B cell (primary cell): ENCODE data around the gene ITFG1. TPM values are rescaled to one million over a fixed set of nuclear protein-coding genes. Genes with fewer than 3 reads are reported as not detected.

Source experiments
- ATAC-seq: fragments of 200-7000 bp; cut with Tn5 transposase; one replicate; pipeline ENCODE4 v1.10.0; 2021; ENCODE audit warnings: low read depth, mild to moderate bottlenecking, moderate number of reproducible peaks, moderate library complexity
- CTCF ChIA-PET: fragments of 350-600 bp; sonication (Branson Sonifier 250); formaldehyde crosslinking; loops from one replicate; lab custom pipeline; 2021; ENCODE audit warnings: antibody characterized with exemption, inconsistent platforms; lab: Charles Lee
- POLR2A ChIA-PET: fragments of 350-600 bp; sonication (Branson Sonifier 250); formaldehyde crosslinking; loops from one replicate; lab custom pipeline; 2021; ENCODE audit warnings: antibody characterized with exemption; lab: Charles Lee
- DNase-seq: peaks from one replicate; pipeline ENCODE4 v3.0.0; 2013
- H2AFZ ChIP-seq: 2 replicates; pipeline ENCODE4 v1.6.1; 2012; ENCODE audit warnings: mild to moderate bottlenecking, low read depth, low read length; ENCODE audit not compliant: insufficient read depth, poor library complexity, severe bottlenecking
- H3K27ac ChIP-seq, 2 donors: 1 replicate in 1 of 2; 2 replicates in 1 of 2; pipeline ENCODE4 v1.5.1; 2012 to 2013; ENCODE audit warnings: low read length in 2 of 2, mild to moderate bottlenecking in 2 of 2, moderate library complexity in 1 of 2
- H3K27me3 ChIP-seq, 4 experiments: fragments of 200-600 bp in 1 of 4; sonication (generic) in 1 of 4; replicated peaks in 1 of 4; 1 replicate in 2 of 4; 2 replicates in 2 of 4; pipeline versions ENCODE4 v1.6.1 to v1.7.0; 2013 to 2016; ENCODE audit warnings: low read length in 3 of 4, mild to moderate bottlenecking in 2 of 4, mixed read lengths in 1 of 4, moderate library complexity in 1 of 4; ENCODE audit not compliant: insufficient read depth in 4 of 4, control insufficient read depth in 3 of 4; ENCODE audit errors: control extremely low read depth in 1 of 4
- H3K36me3 ChIP-seq, 2 experiments: replicated peaks in 1 of 2; 1 replicate in 1 of 2; 2 replicates in 1 of 2; pipeline versions ENCODE4 v1.6.1 to v1.7.1; 2013; ENCODE audit warnings: low read length in 1 of 2; ENCODE audit not compliant: insufficient read depth in 2 of 2, control insufficient read depth in 1 of 2; ENCODE audit errors: control extremely low read depth in 1 of 2, extremely low read depth in 1 of 2
- H3K4me1 ChIP-seq, 2 donors: fragments of 200-600 bp in 1 of 2; sonication (generic) in 1 of 2; 1 replicate in 1 of 2; 2 replicates in 1 of 2; pipeline versions ENCODE4 v1.5.1 to v1.6.1; 2013 to 2017; ENCODE audit warnings: low read length in 2 of 2; ENCODE audit not compliant: control insufficient read depth in 2 of 2, insufficient read depth in 2 of 2
- H3K4me2 ChIP-seq: replicated peaks from 2 replicates; pipeline ENCODE3; 2012; ENCODE audit warnings: mild to moderate bottlenecking, low read depth, low read length; ENCODE audit not compliant: poor library complexity, severe bottlenecking
- H3K4me3 ChIP-seq, 5 experiments: fragments of 200-600 bp in 1 of 5; sonication (generic) in 1 of 5; 1 replicate in 3 of 5; 2 replicates in 2 of 5; pipeline versions ENCODE4 v1.5.1 to v1.7.0; 2011 to 2016; ENCODE audit warnings: low read length in 4 of 5, mild to moderate bottlenecking in 4 of 5, low read depth in 2 of 5, control low read depth in 1 of 5, moderate library complexity in 1 of 5; ENCODE audit not compliant: insufficient read depth in 1 of 5; ENCODE audit errors: control extremely low read depth in 1 of 5, extremely low read depth in 1 of 5
- H3K79me2 ChIP-seq: fragments of 200-600 bp; sonication (generic); one replicate; pipeline ENCODE4 v1.6.0; 2016; ENCODE audit warnings: low read length; ENCODE audit not compliant: control insufficient read depth, insufficient read depth
- H3K9ac ChIP-seq: fragments of 200-600 bp; sonication (generic); 2 replicates; pipeline ENCODE4 v1.6.1; 2017; ENCODE audit warnings: mild to moderate bottlenecking, low read length, moderate library complexity
- H3K9me3 ChIP-seq, 3 donors: one replicate each; pipeline versions ENCODE4 v1.6.1 to v1.7.1; 2013; ENCODE audit warnings: low read length in 2 of 3; ENCODE audit not compliant: control insufficient read depth in 2 of 3, insufficient read depth in 1 of 3; ENCODE audit errors: control extremely low read depth in 1 of 3
- H4K20me1 ChIP-seq: 2 replicates; pipeline ENCODE4 v1.6.0; 2012; ENCODE audit warnings: mild to moderate bottlenecking, low read length; ENCODE audit not compliant: insufficient read depth, control insufficient read depth, poor library complexity, severe bottlenecking
- H3K27ac Mint-ChIP-seq: one replicate; pipeline ENCODE4 v1.8.0; 2021; ENCODE audit warnings: mixed read lengths
- H3K27me3 Mint-ChIP-seq: one replicate; pipeline ENCODE4 v1.8.0; 2021; ENCODE audit warnings: mixed read lengths
- H3K4me1 Mint-ChIP-seq: one replicate; pipeline ENCODE4 v1.8.0; 2021; ENCODE audit warnings: mixed read lengths
- H3K4me3 Mint-ChIP-seq: one replicate; pipeline ENCODE4 v1.8.0; 2021; ENCODE audit warnings: mixed read lengths
- H3K9me3 Mint-ChIP-seq: one replicate; pipeline ENCODE4 v1.8.0; 2022; ENCODE audit warnings: mixed read lengths; ENCODE audit not compliant: insufficient read depth
- CTCF ChIP-seq: fragments of 200-600 bp; IDR thresholded peaks from one replicate; pipeline ENCODE4 v1.8.0; 2022; ENCODE audit warnings: antibody characterized with exemption, mild to moderate bottlenecking
- EZH2 ChIP-seq: IDR thresholded peaks from 2 replicates; pipeline ENCODE4 v1.6.1; 2012; ENCODE audit warnings: borderline replicate concordance, low read depth, mild to moderate bottlenecking, moderate library complexity, low read length; ENCODE audit not compliant: insufficient read depth, poor library complexity, severe bottlenecking
- WGBS: methylation state at CpG from one replicate; pipeline ENCODE4 v1.1.5; 2013; ENCODE audit warnings: missing lambda C conversion rate; ENCODE audit not compliant: insufficient coverage; 5-methylcytosine and 5-hydroxymethylcytosine counted together
- intact Hi-C: fragments of 100-400 bp; cut with micrococcal nuclease; formaldehyde crosslinking; loops from one replicate; pipeline ENCODE4 v1.10.0; 2022
- polyA plus RNA-seq: library from polyadenylated mRNA; depleted of rRNA; stranded (reverse); fragments of >200 nt; gene quantifications from 2 replicates; pipeline ENCODE4 v1.2.3, GENCODE V29; 2012
- total RNA-seq, 2 donors: library from RNA; stranded (reverse); fragments of 120-200 nt in 1 of 2; gene quantifications; 1 replicate in 1 of 2; 2 replicates in 1 of 2; pipeline versions ENCODE4 v1.2.3 to v1.2.4, GENCODE V29; 2013 to 2022

Gene ITFG1
- total and polyA plus RNA-seq, 2 donors (not counting 1 experiment from before 2014, with no cell fraction given) = 9.7 to 40.4 TPM

GRCh38 chr16:47426806-47427205 lies 34.1 kb downstream of the ITFG1 start:
- Histone ChIP-seq H3K9me3 (peaks cover 0 to under 1% (median 0%) of the 10 kb centered on the region in 3 donors), H4K20me1 (no peaks in the 10 kb centered on the region), H3K4me2 (no peak overlapping the region), H3K9ac (no peak overlapping the region), H3K36me3 (peaks cover 6 to 35% of the 10 kb centered on the region in 2 experiments), H3K4me1 (no peaks in the 10 kb centered on the region), H3K79me2 (no peaks in the 10 kb centered on the region), H2AFZ (no peak overlapping the region), H3K27me3 (no peaks in the 10 kb centered on the region), H3K27ac (no peak overlapping the region), H3K4me3 (no peak overlapping the region)
- ChIA-PET POLR2A (no interaction called here), CTCF (no interaction called here)
- 100% methylated on average over 1 of the region's 1 CpG for WGBS
- no peak for TF ChIP-seq CTCF
- Mint-ChIP-seq H3K4me1 (no peaks in the 10 kb centered on the region), H3K4me3 (no peak overlapping the region), H3K27ac (no peak overlapping the region), H3K27me3 (no peaks in the 10 kb centered on the region), H3K9me3 (no peaks in the 10 kb centered on the region)
- no peak for ATAC-seq
- DNase-seq = no peak
- intact Hi-C loops = no loop called here

- TF ChIP-seq EZH2 = no peak
- H3K4me3 ChIP-seq = no peak overlapping the region
- H3K36me3 ChIP-seq = peaks cover 5 to 35% of the 10 kb centered on the region in 2 experiments
- H3K9ac ChIP-seq = no peak overlapping the region
- H4K20me1 ChIP-seq = no peaks in the 10 kb centered on the region
- H3K4me1 Mint-ChIP-seq = no peaks in the 10 kb centered on the region
- no peaks in the 10 kb centered on the region for H3K27me3 Mint-ChIP-seq
- no peaks in the 10 kb centered on the region for H3K4me1 ChIP-seq
- no peak overlapping the region for H3K27ac Mint-ChIP-seq
- H3K4me2 ChIP-seq = no peak overlapping the region
- DNase-seq = no peak
- no peaks in the 10 kb centered on the region for H3K27me3 ChIP-seq
- intact Hi-C loops = no loop called here
- POLR2A ChIA-PET = no interaction called here
- H3K27ac ChIP-seq = no peak overlapping the region
- H3K79me2 ChIP-seq = no peaks in the 10 kb centered on the region
- no peak overlapping the region for H2AFZ ChIP-seq
- CTCF ChIA-PET = no interaction called here
- H3K9me3 Mint-ChIP-seq = no peaks in the 10 kb centered on the region
- no peaks in the 10 kb centered on the region for H3K9me3 ChIP-seq
- no peak overlapping the region for H3K4me3 Mint-ChIP-seq
- no peak for ATAC-seq
- WGBS = over 99% methylated on average over 13 of the region's 13 CpGs
These were observed 36.0 kb downstream of the ITFG1 start for GRCh38 chr16:47424846-47425245.
